GM20431 (cell line): Measurements from ENCODE around the gene CTDP1.

Experiments used
- in situ Hi-C: fragments of 300-500 bp; cut with MseI, MboI; formaldehyde crosslinking; loops from one replicate; pipeline ENCODE4 v1.15.0; 2020; ENCODE audit warnings: low sequenced_read_pairs; ENCODE audit not compliant: unreplicated experiment

The CTDP1 gene

GRCh38 chr18:79643054-79643984, 36.3 kb upstream of the CTDP1 start:
- in situ Hi-C loops: loop anchor here (10.0 kb wide), 1 partner anchor 269 kb away; no protein-coding TSS in a partner anchor

- in situ Hi-C loops: loop anchor here (10.0 kb wide), 1 partner anchor 269 kb away; no protein-coding TSS in a partner anchor
Observed at GRCh38 chr18:79644006-79644665, 35.5 kb upstream of the CTDP1 start.

DNA sequence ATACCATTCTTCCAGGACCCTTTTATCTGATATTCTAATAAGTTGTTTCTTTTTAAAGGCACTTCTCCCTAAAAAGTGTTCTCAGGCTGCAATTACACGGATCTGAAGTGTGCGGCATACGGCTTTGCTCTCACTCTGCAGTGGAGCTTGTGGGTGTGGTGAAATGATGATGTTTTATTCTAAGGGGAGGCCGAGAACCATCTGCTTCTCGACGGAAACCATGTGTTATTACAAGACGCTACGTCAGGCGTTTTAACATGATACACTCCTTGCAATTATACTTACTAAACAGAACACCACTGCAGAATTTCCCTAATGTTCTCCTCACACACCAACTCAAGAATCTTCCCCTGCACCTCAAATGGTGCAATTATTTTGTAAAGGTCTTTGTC, 34.9 kb upstream of the CTDP1 start:
- in situ Hi-C loops: loop anchor here (10.0 kb wide), 1 partner anchor 270 kb away; no protein-coding TSS in a partner anchor

DNA sequence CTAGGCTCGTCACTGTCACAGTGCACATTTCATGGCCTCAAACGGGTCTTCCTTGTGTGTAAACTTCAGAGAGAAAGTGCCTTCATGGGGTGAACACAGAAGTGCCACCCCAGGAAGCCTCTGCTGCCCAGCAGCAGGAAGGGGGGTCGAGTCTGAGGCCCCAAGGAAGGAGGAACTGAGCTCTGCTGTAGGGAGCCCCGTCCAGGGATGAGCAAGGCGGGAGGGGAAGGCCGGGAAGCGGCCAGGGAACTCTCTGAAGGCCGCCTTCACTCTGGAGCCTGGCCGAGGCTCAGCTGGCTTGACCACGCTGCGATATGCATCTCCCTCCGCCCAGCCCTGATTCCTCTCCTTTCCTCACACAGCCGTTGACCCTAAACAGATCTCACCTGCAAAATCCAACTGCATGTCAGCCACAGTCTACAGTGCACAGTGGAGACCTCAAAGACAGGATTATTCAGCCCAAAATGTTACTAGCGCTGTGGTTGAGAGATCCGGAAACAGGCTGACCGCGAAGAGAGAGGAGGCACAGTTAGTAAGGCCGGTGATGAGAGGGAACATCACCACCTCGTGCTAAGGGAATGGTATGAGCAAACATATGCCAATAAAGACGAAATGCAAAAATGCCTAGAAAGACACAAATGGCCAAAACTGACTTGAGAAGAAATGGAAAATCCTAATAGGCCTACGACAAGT, 34.2 kb upstream of the CTDP1 start:
- in situ Hi-C loops: loop anchor here (10.0 kb wide), 1 partner anchor 271 kb away; no protein-coding TSS in a partner anchor

DNA sequence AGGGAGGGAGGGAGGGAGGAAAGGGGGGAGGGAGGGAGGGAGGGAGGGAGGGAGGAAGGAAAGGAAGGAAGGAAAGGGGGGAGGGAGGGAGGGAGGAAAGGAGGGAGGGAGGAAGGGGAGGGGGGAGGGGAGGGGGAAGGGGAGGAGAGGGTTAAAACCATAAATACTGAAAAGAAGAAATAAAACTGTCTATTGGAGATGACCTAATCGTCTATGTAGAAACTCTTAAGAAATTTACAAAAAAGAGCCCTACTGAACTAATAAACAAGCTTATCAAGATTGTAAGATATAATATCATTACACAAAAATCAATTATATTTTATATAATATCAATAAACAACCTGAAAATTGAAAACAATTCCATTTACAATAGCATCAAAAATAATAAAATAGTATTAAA, 32.3 kb upstream of the CTDP1 start:
- in situ Hi-C loops: loop anchor here (10.0 kb wide), 1 partner anchor 273 kb away; no protein-coding TSS in a partner anchor

GRCh38 chr18:79650959-79651358, 28.6 kb upstream of the CTDP1 start:
- in situ Hi-C loops: no loop called here

DNA sequence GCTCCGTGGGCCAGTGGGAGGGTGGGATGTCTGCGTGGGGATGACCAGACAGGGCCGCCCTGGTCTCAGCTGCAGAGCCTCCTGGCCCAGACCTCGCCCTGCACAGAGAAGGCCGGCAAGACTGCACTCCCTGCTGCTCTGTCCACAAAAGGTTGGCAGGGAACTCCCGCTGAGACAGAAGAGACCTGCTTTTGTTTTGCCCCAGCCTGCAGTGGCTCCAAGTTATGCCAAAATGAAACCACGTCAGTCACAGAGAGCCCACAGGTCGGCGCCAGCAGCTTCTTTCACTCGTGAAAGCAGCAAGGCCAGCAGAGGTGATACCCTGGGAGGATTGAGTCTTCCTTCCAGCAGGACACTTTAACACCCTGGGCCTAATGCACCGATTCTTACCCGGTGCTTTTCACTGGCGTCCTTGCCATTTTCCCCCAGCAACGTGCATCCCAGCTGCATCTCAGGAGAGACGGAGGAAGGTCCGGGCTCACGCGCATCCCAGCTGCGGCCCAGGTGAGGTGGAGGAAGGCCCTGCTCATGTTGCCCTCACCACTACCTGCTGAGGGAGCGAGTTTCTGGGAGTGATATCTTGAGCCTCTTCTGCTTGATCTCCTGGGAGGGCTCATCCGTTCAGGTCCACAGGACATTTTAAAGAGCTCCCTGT, 22.1 kb upstream of the CTDP1 start:
- in situ Hi-C loops: no loop called here

GRCh38 chr18:79658366-79658765, 21.2 kb upstream of the CTDP1 start:
- in situ Hi-C loops: no loop called here

GRCh38 chr18:79659733-79660132, 19.9 kb upstream of the CTDP1 start:
- in situ Hi-C loops: no loop called here

GRCh38 chr18:79662034-79662433, 17.6 kb upstream of the CTDP1 start:
- in situ Hi-C loops: no loop called here

DNA sequence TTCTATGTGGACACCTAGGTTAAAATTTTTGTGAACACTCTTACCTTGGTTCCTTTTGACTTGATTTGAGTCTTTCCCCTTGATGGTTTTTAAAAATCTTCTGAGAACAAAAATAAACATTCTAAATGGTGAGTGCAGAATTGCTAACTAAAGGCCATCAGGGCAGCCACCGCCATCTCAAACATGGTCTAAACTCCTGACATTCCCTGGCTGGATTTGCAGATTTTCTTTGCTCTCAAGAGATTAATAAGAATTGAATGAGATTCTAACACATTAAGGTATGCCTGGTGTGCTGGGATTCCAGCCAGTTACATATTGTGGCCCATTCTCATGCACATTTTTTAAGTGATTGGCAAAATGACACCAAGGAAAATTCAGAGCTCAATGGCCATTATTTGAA, 17.2 kb upstream of the CTDP1 start:
- in situ Hi-C loops: no loop called here

DNA sequence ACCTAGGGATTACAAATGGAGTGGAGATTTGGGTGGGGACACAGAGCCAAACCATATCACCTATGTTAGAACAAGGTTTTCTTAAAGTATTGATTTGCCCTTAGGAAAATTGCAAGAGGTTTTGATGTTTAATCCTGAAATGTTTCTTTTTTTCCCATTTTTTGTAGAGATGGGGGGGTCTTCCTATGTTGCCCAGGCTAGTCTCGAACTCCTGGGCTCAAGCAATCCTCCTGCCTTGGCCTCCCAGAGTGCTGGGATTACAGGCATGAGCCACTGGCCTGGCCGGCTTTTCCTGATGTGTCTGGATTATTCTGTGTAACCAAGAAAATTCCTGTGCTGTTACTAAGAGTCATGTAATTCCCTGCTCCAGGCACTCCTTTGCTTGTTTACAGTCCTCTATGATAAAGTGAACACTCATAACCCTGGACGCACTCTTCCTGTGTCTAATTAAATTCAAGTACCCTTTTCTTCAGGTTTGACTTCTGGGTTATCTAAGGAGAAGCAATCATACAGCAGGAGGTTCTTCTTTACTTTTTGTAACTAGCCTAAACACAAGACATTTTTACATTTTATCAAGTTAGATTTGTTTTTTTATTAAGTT, 15.0 kb upstream of the CTDP1 start:
- in situ Hi-C loops: no loop called here

GRCh38 chr18:79668203-79668602, 11.4 kb upstream of the CTDP1 start:
- in situ Hi-C loops: no loop called here

DNA sequence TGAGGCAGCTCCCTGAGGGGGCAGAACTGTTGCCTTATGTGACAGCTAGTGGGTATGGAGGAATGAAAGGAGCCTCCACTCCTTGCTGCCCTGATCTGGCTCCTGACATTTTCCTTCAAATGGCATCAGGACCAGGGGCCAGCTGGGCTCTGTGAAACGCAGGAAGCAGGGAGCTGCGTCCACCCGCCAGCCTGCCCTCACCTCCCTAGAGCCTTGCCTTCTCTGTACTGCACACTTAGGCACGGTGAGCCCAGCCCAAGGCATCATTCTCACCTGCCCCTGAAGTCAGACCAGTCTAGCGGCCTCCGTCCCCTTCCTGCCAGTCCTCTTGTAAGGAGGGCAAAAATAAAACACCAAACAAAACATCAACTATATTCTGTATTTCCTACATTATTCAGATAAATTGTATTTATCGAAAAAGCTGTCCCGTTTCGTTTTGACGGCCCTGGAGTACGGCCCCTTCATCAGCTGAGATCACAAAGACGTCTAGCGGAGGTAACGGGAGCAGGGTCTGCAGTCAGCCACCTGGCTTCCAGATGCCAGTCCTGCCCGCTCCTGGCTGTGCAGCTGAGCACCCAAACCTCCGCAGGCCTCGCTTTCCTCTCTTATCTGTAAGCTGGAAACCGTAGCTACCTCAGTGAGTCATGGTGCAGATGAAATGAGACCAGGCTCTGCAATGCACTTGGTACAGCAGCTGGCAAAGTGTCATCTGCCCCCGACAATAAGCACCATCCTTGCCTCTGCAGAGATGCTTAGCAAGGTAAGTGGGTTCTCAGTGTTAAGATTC, 6.9 kb upstream of the CTDP1 start:
- in situ Hi-C loops: no loop called here

DNA sequence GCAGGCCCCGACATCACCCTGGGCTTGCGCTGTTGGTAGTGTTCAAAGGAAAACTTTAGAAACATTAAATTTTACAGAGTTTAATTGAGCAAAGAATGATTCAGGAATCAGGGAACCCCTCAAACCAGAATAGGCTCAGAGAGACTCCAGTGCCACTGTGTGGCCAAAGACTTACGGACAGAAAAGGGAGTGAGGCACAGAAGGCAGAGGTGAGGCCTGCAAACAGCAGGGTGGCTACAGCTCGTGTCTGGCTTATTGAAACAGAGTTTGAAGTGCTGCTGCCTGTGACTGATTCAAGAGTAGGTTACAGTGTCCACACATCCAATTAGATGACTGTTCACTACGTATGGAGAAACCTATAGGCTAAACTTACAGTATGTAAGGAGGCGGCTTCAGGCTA, 2.4 kb upstream of the CTDP1 start:
- in situ Hi-C loops: no loop called here

- in situ Hi-C loops: no loop called here
Observed at GRCh38 chr18:79677840-79678239, 1.8 kb upstream of the CTDP1 start.

DNA sequence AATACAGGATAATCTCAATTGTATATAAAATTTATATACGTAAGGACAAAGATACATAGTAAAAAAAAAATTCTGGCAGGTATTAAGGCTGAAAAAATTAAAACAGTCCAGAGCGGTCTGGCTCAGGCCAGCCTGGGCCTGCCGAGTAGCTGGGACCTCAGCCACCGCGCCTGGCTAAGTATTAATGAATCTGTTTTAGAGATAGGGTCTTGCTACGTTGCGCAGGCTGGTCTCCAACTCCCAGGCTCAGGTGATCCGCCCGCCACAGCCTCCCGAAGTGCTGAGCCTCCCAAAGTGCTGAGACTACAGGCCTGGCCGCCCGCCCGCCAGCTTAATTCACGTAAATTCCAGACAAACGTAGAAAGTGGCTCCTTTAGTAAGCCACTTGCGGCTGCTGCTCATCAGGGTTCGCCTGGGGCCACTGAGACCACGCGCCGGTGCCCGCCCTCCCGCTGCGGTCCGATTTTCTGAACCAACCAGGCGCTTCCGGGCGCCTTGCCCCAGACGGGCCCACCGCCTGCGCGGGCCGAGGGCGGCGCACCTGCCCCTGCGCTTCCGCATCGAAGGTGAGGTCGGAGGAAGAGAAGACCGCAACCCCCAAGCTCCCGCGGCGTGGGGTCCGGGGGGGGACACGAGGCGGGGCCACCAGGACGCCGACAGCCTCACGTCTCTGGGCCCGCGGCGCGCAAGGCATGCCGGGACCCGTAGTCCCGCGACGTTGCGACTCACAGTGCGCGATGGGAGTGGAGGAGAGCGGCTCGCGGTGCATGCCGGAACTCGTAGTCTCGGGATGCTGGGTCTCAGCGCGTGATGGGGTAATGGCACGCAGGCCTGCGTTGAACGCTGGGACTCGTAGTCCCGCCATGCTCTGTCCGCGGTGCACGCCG, 695 bp upstream of the CTDP1 start:
- in situ Hi-C loops: no loop called here
